Small intestine (tissue), 7 donors: Measurements from ENCODE around the gene PERM1. TPM values are rescaled to one million over a fixed set of nuclear protein-coding genes. Genes with fewer than 3 reads are reported as not detected.
"Not testable (repeated sequence)": the region's sequence is repeated elsewhere in the genome, so short reads cannot be mapped to it uniquely, and the experiment has no call there.

Experiments
- DNase-seq, 2 donors: peaks; one replicate each; pipeline versions ENCODE4 v3.0.0 to v3.0.0-alpha.2; 2013
- FAIRE-seq: peaks from 2 replicates; lab custom pipeline; 2012; peaks lifted over from hg19 to GRCh38; lab: Jason Lieb, UNC
- H3K27ac ChIP-seq, 3 donors: one replicate each; pipeline ENCODE4 v1.5.1; 2013; ENCODE audit warnings: low read length in 2 of 3, mild to moderate bottlenecking in 2 of 3, control low read depth in 1 of 3, inconsistent platforms in 1 of 3, low read depth in 1 of 3, moderate library complexity in 1 of 3
- H3K27me3 ChIP-seq, 3 donors: one replicate each; pipeline ENCODE4 v1.6.1; 2013; ENCODE audit warnings: low read length in 3 of 3, inconsistent platforms in 1 of 3; ENCODE audit not compliant: control insufficient read depth in 3 of 3, insufficient read depth in 3 of 3
- H3K36me3 ChIP-seq, 3 donors: one replicate each; pipeline ENCODE4 v1.6.1; 2013; ENCODE audit warnings: low read length in 3 of 3, inconsistent platforms in 1 of 3, low read depth in 1 of 3, mild to moderate bottlenecking in 1 of 3, moderate library complexity in 1 of 3; ENCODE audit not compliant: control insufficient read depth in 3 of 3, insufficient read depth in 2 of 3
- H3K4me1 ChIP-seq, 3 donors: one replicate each; pipeline ENCODE4 v1.6.1; 2013; ENCODE audit warnings: low read length in 2 of 3, inconsistent platforms in 1 of 3, low read depth in 1 of 3, mild to moderate bottlenecking in 1 of 3, moderate library complexity in 1 of 3; ENCODE audit not compliant: control insufficient read depth in 3 of 3, insufficient read depth in 2 of 3
- H3K4me3 ChIP-seq, 3 donors: one replicate each; pipeline ENCODE4 v1.5.1; 2013; ENCODE audit warnings: low read length in 3 of 3, control low read depth in 1 of 3, inconsistent platforms in 1 of 3, low read depth in 1 of 3, mild to moderate bottlenecking in 1 of 3, moderate library complexity in 1 of 3
- H3K9me3 ChIP-seq, 2 donors: one replicate each; pipeline ENCODE4 v1.6.1; 2013; ENCODE audit warnings: low read depth in 1 of 2, low read length in 1 of 2; ENCODE audit not compliant: control insufficient read depth in 2 of 2, insufficient read depth in 1 of 2
- WGBS, 3 donors: extraction: QIAGEN DNeasy Blood & Tissue Kit; methylation state at CpG; one replicate each; pipeline ENCODE4 v1.1.7; 2013; 5-methylcytosine and 5-hydroxymethylcytosine counted together
- polyA plus RNA-seq, 4 donors: library from polyadenylated mRNA; stranded (reverse) in 3 of 4; unstranded in 1 of 4; fragments of 200-250 nt in 3 of 4; fragments of 120-200 nt in 1 of 4; gene quantifications; one replicate each; pipeline versions ENCODE4 v1.2.1 to v1.2.3, GENCODE V29; 2013
- donor health status: healthy with polysubstance abuse.
- donor health status: control.
- donor health status: control.
- donor health status: Bipolar disorder and iron deficiency.
- donor health status: healthy.

PERM1 gene
- polyA plus RNA-seq, 4 donors, result 0.22 to 1.6 (median 0.30) TPM; not detected in 1

DNA sequence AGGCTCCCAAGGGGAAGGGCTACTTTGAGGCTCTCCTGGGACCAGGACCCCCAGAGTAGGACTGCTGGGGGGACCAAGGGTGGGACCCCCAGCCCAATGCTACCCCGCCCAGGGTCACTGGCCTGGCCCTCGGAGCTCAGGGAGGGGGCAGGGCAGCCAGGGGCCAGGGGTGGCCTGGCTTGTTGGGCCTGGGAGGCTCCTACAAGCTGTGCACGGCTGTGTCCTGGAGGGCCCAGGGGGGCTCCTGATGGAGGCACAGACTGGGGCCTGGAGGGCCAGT, 15.8 kb upstream of the PERM1 start:
- 60 to 72% (median 68%) methylated on average over 2 to 3 of the region's 3 CpGs for WGBS, 3 donors
- Histone ChIP-seq H3K4me1 (peaks cover 0 to 13% (median 4%) of the 10 kb centered on the region in 3 donors), H3K9me3 (peaks cover 0 to 8% of the 10 kb centered on the region in 2 donors), H3K4me3 (no peak overlapping the region), H3K27ac (no peak overlapping the region), H3K36me3 (peaks cover 0 to 3% (median 0%) of the 10 kb centered on the region in 3 donors), H3K27me3 (peaks cover 13 to 56% (median 13%) of the 10 kb centered on the region in 3 donors)
- FAIRE-seq, result no peak
- DNase-seq, result no peak

DNA sequence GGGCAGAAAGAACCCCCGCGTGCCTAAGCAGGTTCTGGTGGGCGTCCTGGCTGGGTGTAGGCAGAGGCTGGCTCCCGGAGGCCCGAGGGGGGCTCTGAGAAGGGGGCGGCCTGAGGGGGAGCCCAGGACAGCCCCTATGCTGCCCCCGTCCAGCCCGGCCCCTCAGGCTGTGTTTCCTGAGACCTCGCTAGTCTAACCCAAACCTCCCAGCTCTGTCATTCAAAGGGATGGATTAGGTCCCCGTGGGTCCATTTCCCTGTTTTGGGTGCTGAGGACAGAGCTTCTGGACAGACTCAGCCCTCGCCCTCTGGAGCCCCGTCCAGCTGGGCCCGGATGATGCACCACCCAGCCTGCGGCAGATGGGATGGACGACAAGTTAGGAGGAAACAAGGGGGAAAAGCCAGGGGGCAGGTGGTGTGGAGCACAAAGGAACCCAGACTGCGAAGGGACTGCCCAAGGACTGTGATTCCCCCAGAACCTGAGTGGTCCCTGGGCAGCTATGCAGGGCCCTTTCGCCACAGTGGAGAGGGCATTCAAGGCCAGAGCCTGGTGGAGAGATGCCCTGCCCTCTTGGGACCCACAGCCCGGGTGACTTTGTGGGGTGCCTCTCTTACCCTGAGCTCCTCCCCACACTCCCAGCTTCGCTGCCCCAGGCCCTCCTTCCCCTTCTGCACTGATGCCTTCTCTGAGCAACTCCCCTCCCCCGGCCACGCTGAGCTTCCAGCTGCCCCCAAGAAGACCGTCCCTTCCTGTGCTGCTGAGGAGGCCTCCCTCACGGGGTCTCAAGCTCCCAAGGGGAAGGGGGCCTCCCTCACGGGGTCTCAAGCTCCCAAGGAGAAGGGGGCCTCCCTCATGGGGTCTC, 15.2 kb upstream of the PERM1 start:
- peaks cover 0 to 13% (median 4%) of the 10 kb centered on the region in 3 donors for H3K4me1 ChIP-seq
- WGBS, 3 donors, result 54 to 62% (median 56%) methylated on average over 20 to 24 of the region's 24 CpGs
- no peak overlapping the region for H3K27ac ChIP-seq
- H3K36me3 ChIP-seq, result peaks cover 0 to 3% (median 0%) of the 10 kb centered on the region in 3 donors
- H3K9me3 ChIP-seq, result peaks cover 0 to 13% of the 10 kb centered on the region in 2 donors
- FAIRE-seq, result no peak
- no peak overlapping the region for H3K4me3 ChIP-seq
- H3K27me3 ChIP-seq, result peaks cover 13 to 56% (median 13%) of the 10 kb centered on the region in 3 donors
- DNase-seq, result no peak

DNA sequence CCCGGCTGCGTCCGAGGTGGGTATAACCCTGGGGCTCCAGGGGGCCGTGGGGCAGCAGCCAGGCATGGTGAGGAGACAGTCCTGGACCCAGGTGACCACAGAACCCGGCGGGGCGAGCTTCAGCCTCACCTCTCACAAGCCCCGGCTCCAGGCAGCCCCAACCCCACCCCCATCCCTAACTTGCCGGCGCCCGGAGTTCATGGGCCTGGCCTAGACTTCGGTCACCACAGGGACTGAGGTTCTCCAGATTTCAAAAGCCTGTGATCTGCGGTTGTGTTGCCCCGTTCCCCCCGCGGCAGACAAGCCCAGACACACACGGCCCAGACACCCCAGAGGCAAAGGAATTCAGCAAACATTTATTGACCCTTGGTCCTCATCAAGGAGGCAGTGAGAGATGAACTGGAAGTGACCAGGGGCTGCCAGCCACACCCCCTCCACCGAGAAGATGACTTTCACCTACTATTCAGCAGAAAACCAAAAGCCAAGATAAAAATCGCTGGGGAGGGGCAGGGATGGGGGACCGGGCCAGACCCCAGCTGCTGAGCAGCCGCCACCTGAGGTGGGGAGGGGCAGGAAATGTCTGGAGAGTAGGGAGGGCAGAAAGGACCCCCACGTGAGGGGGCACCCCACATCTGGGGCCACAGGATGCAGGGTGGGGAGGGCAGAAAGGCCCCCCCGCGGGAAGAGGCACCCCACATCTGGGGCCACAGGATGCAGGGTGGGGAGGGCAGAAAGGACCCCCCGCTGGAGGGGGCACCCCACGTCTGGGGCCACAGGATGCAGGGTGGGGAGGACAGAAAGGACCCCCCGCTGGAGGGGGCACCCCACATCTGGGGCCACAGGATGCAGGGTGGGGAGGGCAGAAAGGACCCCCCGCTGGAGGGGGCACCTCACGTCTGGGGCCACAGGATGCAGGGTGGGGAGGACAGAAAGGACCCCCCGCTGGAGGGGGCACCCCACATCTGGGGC, 14.1 kb upstream of the PERM1 start:
- Histone ChIP-seq H3K4me3 (no peak overlapping the region), H3K36me3 (peaks cover 0 to 3% (median 0%) of the 10 kb centered on the region in 3 donors), H3K27me3 (peaks cover 13 to 49% (median 13%) of the 10 kb centered on the region in 3 donors), H3K4me1 (peaks cover 0 to 8% (median 4%) of the 10 kb centered on the region in 3 donors), H3K27ac (no peak overlapping the region), H3K9me3 (peaks cover 0 to 21% of the 10 kb centered on the region in 2 donors)
- WGBS, 3 donors, result 20 to 28% (median 27%) methylated on average over 24 to 30 of the region's 30 CpGs
- no peak for FAIRE-seq
- DNase-seq, result no peak

DNA sequence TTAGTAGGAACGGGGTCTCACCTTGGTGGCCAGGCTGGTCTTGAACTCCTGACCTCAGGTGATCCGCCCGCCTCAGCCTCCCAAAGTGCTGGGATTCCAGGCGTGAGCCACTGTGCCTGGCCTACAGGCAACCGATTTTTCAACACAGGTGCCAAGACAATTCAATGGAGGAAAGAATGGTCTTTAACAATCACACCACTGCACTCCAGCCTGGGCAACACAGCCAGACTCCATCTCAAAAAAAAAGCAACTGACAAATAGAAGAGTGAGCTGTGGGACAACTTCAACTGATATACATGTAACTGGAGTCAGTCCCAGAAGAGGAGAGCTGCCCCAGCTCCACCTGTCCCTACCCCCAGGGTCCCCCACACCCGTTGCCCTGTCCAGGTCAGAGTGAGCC, 12.7 kb upstream of the PERM1 start:
- not testable (repeated sequence) for H3K4me1 ChIP-seq, FAIRE-seq, H3K36me3 ChIP-seq, H3K27ac ChIP-seq, H3K4me3 ChIP-seq, DNase-seq
- 63 to 84% (median 74%) methylated on average over 6 of the region's 6 CpGs for WGBS, 3 donors
- Histone ChIP-seq H3K27me3 (peaks cover 13 to 44% (median 13%) of the 10 kb centered on the region in 3 donors), H3K9me3 (peaks cover 0 to 21% of the 10 kb centered on the region in 2 donors)

DNA sequence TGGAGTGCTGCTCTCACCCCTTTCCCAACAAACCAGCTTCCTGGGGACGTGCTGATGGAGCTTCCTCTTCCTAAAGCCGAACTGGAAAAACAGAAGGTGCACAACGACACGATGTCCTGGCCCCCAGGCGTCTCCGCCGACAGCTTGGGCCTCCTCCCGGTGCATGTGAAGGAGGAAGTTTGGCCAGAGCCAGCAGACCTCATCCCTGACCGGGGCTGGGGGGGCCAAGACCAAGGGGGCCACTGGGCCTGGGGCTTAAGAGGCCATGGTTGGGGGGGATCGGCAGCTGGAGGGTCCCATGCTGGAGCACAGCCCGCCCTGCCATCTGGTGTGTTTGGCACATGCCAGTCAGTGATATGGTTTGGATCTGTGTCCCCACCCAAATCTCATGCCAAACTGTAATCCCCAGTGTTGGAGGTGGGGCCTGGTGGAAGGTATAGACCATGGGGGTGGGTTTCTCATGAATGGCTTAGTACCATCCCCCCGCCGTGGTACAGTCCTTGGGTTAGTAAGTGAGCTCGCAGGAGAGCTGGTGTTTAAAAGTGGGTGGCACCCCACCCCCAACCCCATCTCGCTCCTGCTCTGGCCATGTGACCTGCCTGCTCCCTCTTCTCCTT, 11.6 kb upstream of the PERM1 start:
- Histone ChIP-seq H3K4me1 (peaks cover 0 to 3% (median 0%) of the 10 kb centered on the region in 3 donors), H3K4me3 (no peak overlapping the region), H3K36me3 (peaks cover 0 to 3% (median 0%) of the 10 kb centered on the region in 3 donors), H3K27ac (no peak overlapping the region), H3K9me3 (peaks cover 0 to 21% of the 10 kb centered on the region in 2 donors), H3K27me3 (peaks cover 8 to 38% (median 10%) of the 10 kb centered on the region in 3 donors)
- 78 to 80% (median 79%) methylated on average over 15 of the region's 15 CpGs for WGBS, 3 donors
- no peak for DNase-seq
- no peak for FAIRE-seq

DNA sequence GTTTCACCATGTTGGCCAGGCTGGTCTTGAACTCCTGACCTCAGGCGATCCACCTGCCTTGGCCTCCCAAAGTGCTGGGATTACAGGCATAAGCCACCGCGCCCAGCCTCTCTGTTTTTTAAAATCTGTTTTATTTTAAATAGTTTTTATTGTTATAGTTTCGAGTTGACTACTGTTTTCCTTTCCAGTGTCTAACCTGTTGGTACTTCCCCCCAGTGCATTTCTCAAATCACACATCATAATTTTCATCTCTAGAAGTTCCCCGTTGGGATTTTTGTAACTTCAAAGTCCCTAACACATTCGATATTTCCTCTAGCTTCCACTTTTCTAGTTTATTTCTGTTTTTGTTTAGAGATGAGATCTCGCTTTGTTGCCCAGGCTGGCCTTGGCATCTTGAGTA, 10.5 kb upstream of the PERM1 start:
- 69 to 91% (median 82%) methylated on average over 7 of the region's 7 CpGs for WGBS, 3 donors
- no peak overlapping the region for H3K4me3 ChIP-seq
- no peak overlapping the region for H3K27ac ChIP-seq
- no peaks in the 10 kb centered on the region for H3K36me3 ChIP-seq
- H3K9me3 ChIP-seq, result peaks cover 0 to 21% of the 10 kb centered on the region in 2 donors
- peaks cover 0 to 27% (median 3%) of the 10 kb centered on the region in 3 donors for H3K27me3 ChIP-seq
- FAIRE-seq (no peak), DNase-seq (no peak)
- H3K4me1 ChIP-seq, result no peaks in the 10 kb centered on the region

DNA sequence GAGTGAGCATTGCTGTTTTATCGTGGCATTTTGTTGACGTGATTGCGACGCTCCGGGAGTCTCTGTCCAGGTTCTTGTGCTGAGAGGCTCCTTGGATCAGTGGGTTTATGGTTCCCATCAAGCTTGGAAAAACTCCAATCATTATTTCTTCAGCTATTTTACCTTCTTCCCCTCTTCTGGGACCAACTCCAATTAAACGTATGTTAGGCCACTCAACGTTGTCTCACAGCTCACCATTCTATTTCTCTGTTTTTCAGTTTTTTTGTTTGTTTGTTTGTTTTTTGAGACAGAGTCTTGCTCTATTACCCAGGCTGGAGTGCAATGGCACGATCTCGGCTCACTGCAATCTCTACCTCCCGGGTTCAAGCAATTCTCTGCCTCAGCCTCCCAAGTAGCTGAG, 10.0 kb upstream of the PERM1 start:
- no peak overlapping the region for H3K27ac ChIP-seq
- DNase-seq (no peak), FAIRE-seq (no peak)
- no peaks in the 10 kb centered on the region for H3K36me3 ChIP-seq
- peaks cover 0 to 22% (median under 1%) of the 10 kb centered on the region in 3 donors for H3K27me3 ChIP-seq
- peaks cover 0 to 21% of the 10 kb centered on the region in 2 donors for H3K9me3 ChIP-seq
- H3K4me3 ChIP-seq, result no peak overlapping the region
- 96 to 98% (median 97%) methylated on average over 10 of the region's 10 CpGs for WGBS, 3 donors
- no peaks in the 10 kb centered on the region for H3K4me1 ChIP-seq

DNA sequence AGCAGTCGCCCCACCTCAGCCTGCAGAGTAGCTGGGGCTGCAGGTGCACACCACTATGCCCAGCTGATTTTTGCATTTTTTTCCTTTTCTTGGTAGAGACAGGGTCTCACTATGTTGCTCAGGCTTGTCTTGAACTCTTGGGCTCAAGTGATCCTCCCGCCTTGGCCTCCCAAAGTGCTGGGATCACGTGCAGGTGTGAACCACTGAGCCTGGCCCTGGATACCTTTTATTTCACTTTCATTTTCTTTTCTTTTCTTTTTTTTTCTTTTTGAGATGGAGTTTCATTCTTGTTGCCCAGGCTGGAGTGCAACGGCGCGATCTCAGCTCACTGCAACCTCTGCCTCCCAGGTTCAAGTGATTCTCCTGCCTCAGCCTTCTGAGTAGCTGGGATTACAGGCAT, 9.4 kb upstream of the PERM1 start:
- 73 to 82% (median 76%) methylated on average over 6 of the region's 6 CpGs for WGBS, 3 donors
- not testable (repeated sequence) for DNase-seq, H3K27ac ChIP-seq, H3K4me3 ChIP-seq, FAIRE-seq, H3K36me3 ChIP-seq, H3K4me1 ChIP-seq
- H3K9me3 ChIP-seq, result peaks cover 0 to 21% of the 10 kb centered on the region in 2 donors
- H3K27me3 ChIP-seq, result peaks cover 0 to 23% (median 0%) of the 10 kb centered on the region in 3 donors
